Mucosa of stomach (tissue), 1 donor: Measurements from ENCODE around the gene SLC25A39.

Source experiments
- H3K27me3 ChIP-seq: one replicate; pipeline ENCODE4 v1.7.0; 2013; ENCODE audit warnings: mild to moderate bottlenecking, low read length; ENCODE audit not compliant: control insufficient read depth, insufficient read depth
- H3K36me3 ChIP-seq: one replicate; pipeline ENCODE4 v1.7.0; 2013; ENCODE audit warnings: low read length; ENCODE audit not compliant: control insufficient read depth, insufficient read depth
- H3K4me1 ChIP-seq: one replicate; pipeline ENCODE4 v1.7.0; 2013; ENCODE audit warnings: mild to moderate bottlenecking, low read length; ENCODE audit not compliant: control insufficient read depth, insufficient read depth
- H3K4me3 ChIP-seq: one replicate; pipeline ENCODE4 v1.7.0; 2013; ENCODE audit warnings: low read length
- H3K9ac ChIP-seq: one replicate; pipeline ENCODE4 v1.7.0; 2013; ENCODE audit warnings: mild to moderate bottlenecking, low read length, moderate library complexity
- H3K9me3 ChIP-seq: one replicate; pipeline ENCODE4 v1.7.0; 2013; ENCODE audit warnings: mild to moderate bottlenecking, low read length, moderate library complexity; ENCODE audit not compliant: control insufficient read depth
- donor health status: Pancreatic carcinoma.

SLC25A39 gene

GRCh38 chr17:44360826-44361225 is 36.2 kb upstream of the SLC25A39 start:
- no peak overlapping the region for H3K9ac ChIP-seq
- peaks cover 26% of the 10 kb centered on the region for H3K27me3 ChIP-seq
- H3K36me3 ChIP-seq, result no peaks in the 10 kb centered on the region
- no peaks in the 10 kb centered on the region for H3K9me3 ChIP-seq
- H3K4me1 ChIP-seq, result no peaks in the 10 kb centered on the region
- no peak overlapping the region for H3K4me3 ChIP-seq

- no peak overlapping the region for H3K4me3 ChIP-seq
- H3K9me3 ChIP-seq, result no peaks in the 10 kb centered on the region
- no peaks in the 10 kb centered on the region for H3K36me3 ChIP-seq
- H3K9ac ChIP-seq, result no peak overlapping the region
- H3K27me3 ChIP-seq, result peaks cover 26% of the 10 kb centered on the region
- no peaks in the 10 kb centered on the region for H3K4me1 ChIP-seq
These were observed 35.5 kb upstream of the SLC25A39 start for GRCh38 chr17:44360144-44360533.

GRCh38 chr17:44359458-44360143 is 35.0 kb upstream of the SLC25A39 start:
- Histone ChIP-seq H3K9ac (no peak overlapping the region), H3K36me3 (no peaks in the 10 kb centered on the region), H3K4me1 (no peaks in the 10 kb centered on the region), H3K9me3 (no peaks in the 10 kb centered on the region), H3K4me3 (no peak overlapping the region), H3K27me3 (peaks cover 26% of the 10 kb centered on the region)

- Histone ChIP-seq H3K4me3 (no peak overlapping the region), H3K4me1 (no peaks in the 10 kb centered on the region), H3K36me3 (no peaks in the 10 kb centered on the region), H3K9me3 (no peaks in the 10 kb centered on the region), H3K9ac (no peak overlapping the region), H3K27me3 (peaks cover 26% of the 10 kb centered on the region)
These were observed 34.4 kb upstream of the SLC25A39 start for GRCh38 chr17:44359006-44359405.

GRCh38 chr17:44358066-44358465 is 33.4 kb upstream of the SLC25A39 start:
- Histone ChIP-seq H3K36me3 (no peaks in the 10 kb centered on the region), H3K4me3 (no peak overlapping the region), H3K4me1 (peaks cover 5% of the 10 kb centered on the region), H3K27me3 (peaks cover 22% of the 10 kb centered on the region), H3K9me3 (no peaks in the 10 kb centered on the region), H3K9ac (no peak overlapping the region)

- H3K4me3 ChIP-seq, result no peak overlapping the region
- peaks cover 5% of the 10 kb centered on the region for H3K4me1 ChIP-seq
- no peaks in the 10 kb centered on the region for H3K36me3 ChIP-seq
These were observed 31.6 kb upstream of the SLC25A39 start for GRCh38 chr17:44356241-44356640.

GRCh38 chr17:44355642-44356099 is 31.0 kb upstream of the SLC25A39 start:
- H3K27me3 ChIP-seq, result peaks cover 3% of the 10 kb centered on the region
- H3K9me3 ChIP-seq, result no peaks in the 10 kb centered on the region
- peaks cover 5% of the 10 kb centered on the region for H3K4me1 ChIP-seq
- no peak overlapping the region for H3K4me3 ChIP-seq
- H3K9ac ChIP-seq, result no peak overlapping the region
- H3K36me3 ChIP-seq, result peaks cover 5% of the 10 kb centered on the region

More at GRCh38 chr17:44356241-44356640, 31.6 kb upstream of the SLC25A39 start:
- H3K9me3 ChIP-seq, result no peaks in the 10 kb centered on the region
- H3K27me3 ChIP-seq, result peaks cover 8% of the 10 kb centered on the region
- no peak overlapping the region for H3K9ac ChIP-seq

- Histone ChIP-seq H3K4me3 (no peak overlapping the region), H3K9ac (no peak overlapping the region), H3K36me3 (peaks cover 10% of the 10 kb centered on the region), H3K9me3 (no peaks in the 10 kb centered on the region), H3K4me1 (peaks cover 5% of the 10 kb centered on the region), H3K27me3 (no peaks in the 10 kb centered on the region)
These were observed 30.2 kb upstream of the SLC25A39 start for GRCh38 chr17:44354582-44355561.

GRCh38 chr17:44353672-44354331 is 29.2 kb upstream of the SLC25A39 start:
- H3K9ac ChIP-seq, result no peak overlapping the region

GRCh38 chr17:44352828-44353671 is 28.4 kb upstream of the SLC25A39 start:
- Histone ChIP-seq H3K9me3 (no peaks in the 10 kb centered on the region), H3K36me3 (peaks cover 10% of the 10 kb centered on the region), H3K4me1 (peaks cover 5% of the 10 kb centered on the region), H3K4me3 (no peak overlapping the region), H3K27me3 (no peaks in the 10 kb centered on the region), H3K9ac (no peak overlapping the region)

More at GRCh38 chr17:44353672-44354331, 29.2 kb upstream of the SLC25A39 start:
- H3K9me3 ChIP-seq, result no peaks in the 10 kb centered on the region
- no peak overlapping the region for H3K4me3 ChIP-seq
- H3K27me3 ChIP-seq, result no peaks in the 10 kb centered on the region
- peaks cover 10% of the 10 kb centered on the region for H3K36me3 ChIP-seq
- H3K4me1 ChIP-seq, result peaks cover 5% of the 10 kb centered on the region
